Caco-2 (cell line): ENCODE measurements around the gene B3GALT4. TPM values are rescaled to one million over a fixed set of nuclear protein-coding genes. Genes with fewer than 3 reads are reported as not detected.

Experiments used
- BruUV-seq: library from RNA; stranded (reverse); fragments of 400-500 nt; replicated peaks from 2 replicates; lab custom pipeline; 2021; lab: Mats Ljungman, UMichigan
- CTCF ChIA-PET: fragments of 300-600 bp; sonication (Branson Sonifier 250); formaldehyde crosslinking; loops from one replicate; lab custom pipeline; 2022; ENCODE audit warnings: antibody characterized with exemption; lab: Charles Lee
- POLR2A ChIA-PET: fragments of 300-600 bp; sonication (Branson Sonifier 250); formaldehyde crosslinking; loops from one replicate; lab custom pipeline; 2022; ENCODE audit warnings: antibody characterized with exemption; lab: Charles Lee
- DNase-seq, 2 experiments: peaks; one replicate each; pipeline versions ENCODE4 v3.0.0 to v3.0.0-alpha.2; 2020 to 2022
- H3K27me3 ChIP-seq: replicated peaks from 2 replicates; pipeline ENCODE4 v1.6.0; 2011; ENCODE audit warnings: low read length; ENCODE audit not compliant: control insufficient read depth, insufficient read depth
- H3K36me3 ChIP-seq: 2 replicates; pipeline ENCODE4 v1.5.1; 2011; ENCODE audit warnings: low read length; ENCODE audit not compliant: control insufficient read depth, insufficient read depth
- H3K4me1 ChIP-seq: fragments of 250-450 bp; sonication (Bioruptor Pico); 2 replicates; pipeline ENCODE4 v1.5.1; 2020; ENCODE audit warnings: mild to moderate bottlenecking
- H3K4me3 ChIP-seq: 2 replicates; pipeline ENCODE4 v1.5.1; 2011; ENCODE audit warnings: low read depth, mild to moderate bottlenecking, control low read depth, low read length
- H3K9me3 ChIP-seq: fragments of 250-450 bp; sonication (Bioruptor Pico); 2 replicates; pipeline ENCODE4 v1.5.1; 2020; ENCODE audit warnings: mild to moderate bottlenecking, moderate library complexity
- H3K27ac Mint-ChIP-seq: one replicate; pipeline ENCODE4 v1.8.0; 2022; ENCODE audit warnings: mixed read lengths; ENCODE audit not compliant: unreplicated experiment
- H3K27me3 Mint-ChIP-seq: one replicate; pipeline ENCODE4 v1.8.0; 2022; ENCODE audit warnings: mixed read lengths; ENCODE audit not compliant: insufficient read depth, unreplicated experiment
- H3K36me3 Mint-ChIP-seq: one replicate; pipeline ENCODE4 v1.8.0; 2022; ENCODE audit warnings: mild to moderate bottlenecking, mixed read lengths; ENCODE audit not compliant: insufficient read depth, unreplicated experiment
- H3K4me1 Mint-ChIP-seq: one replicate; pipeline ENCODE4 v1.8.0; 2022; ENCODE audit warnings: low read depth, mixed read lengths; ENCODE audit not compliant: unreplicated experiment
- H3K4me3 Mint-ChIP-seq: one replicate; pipeline ENCODE4 v1.8.0; 2022; ENCODE audit warnings: mild to moderate bottlenecking, moderate library complexity, mixed read lengths; ENCODE audit not compliant: unreplicated experiment
- H3K9me3 Mint-ChIP-seq: one replicate; pipeline ENCODE4 v1.8.0; 2022; ENCODE audit warnings: mixed read lengths; ENCODE audit not compliant: unreplicated experiment
- CTCF ChIP-seq, 2 experiments: fragments of 200-600 bp in 1 of 2; IDR thresholded peaks; 1 replicate in 1 of 2; 2 replicates in 1 of 2; pipeline versions ENCODE4 v1.5.1 to v1.8.0; 2011 to 2022; ENCODE audit warnings: antibody characterized with exemption in 1 of 2, control low read depth in 1 of 2, inconsistent platforms in 1 of 2, low read depth in 1 of 2, low read length in 1 of 2, mild to moderate bottlenecking in 1 of 2, moderate library complexity in 1 of 2; ENCODE audit not compliant: insufficient read depth in 1 of 2, severe bottlenecking in 1 of 2, unreplicated experiment in 1 of 2
- intact Hi-C: fragments of 100-400 bp; cut with micrococcal nuclease; formaldehyde crosslinking; loops from one replicate; pipeline ENCODE4 v1.10.0; 2022; ENCODE audit not compliant: unreplicated experiment
- total RNA-seq: library from RNA; stranded (reverse); gene quantifications from 2 replicates; pipeline ENCODE4 v1.2.3, GENCODE V29; 2022

Gene B3GALT4
- total RNA-seq, 1 experiment from 2014 or later: 0.34 TPM

GRCh38 chr6:33288921-33289783 is 12.2 kb downstream of the B3GALT4 start, which contains the start of the genes PFDN6 and WDR46:
Gene PFDN6 (plus strand): TSS chr6:33289601. CDS start chr6:33289857, 256 bp downstream.
Gene WDR46 (minus strand): TSS chr6:33289239. CDS start chr6:33289170, 69 bp downstream.
- Histone ChIP-seq H3K9me3 (no peaks in the 10 kb centered on the region), H3K36me3 (0 out of 2 replicates have a peak, but pooled peaks cover 2% of the 10 kb centered on the region), H3K4me1 (peaks cover 7% of the 10 kb centered on the region; the same call in 1 of the 2 replicates), H3K4me3 (peak within 1 kb of the TSS; percentile 65), H3K27me3 (no peaks in the 10 kb centered on the region)
- BruUV-seq: no TSS peak
- H3K9me3 Mint-ChIP-seq: no peaks in the 10 kb centered on the region
- peaks cover 13% of the 10 kb centered on the region for H3K4me1 Mint-ChIP-seq
- intact Hi-C loops: loop anchor here (1.0 kb wide), 1 partner anchor 8 kb away; no protein-coding TSS in a partner anchor
- H3K27ac Mint-ChIP-seq: peak within 1 kb of the TSS; percentile 94
- H3K36me3 Mint-ChIP-seq: peaks cover 70% of the 10 kb centered on the region
- H3K4me3 Mint-ChIP-seq: peak within 1 kb of the TSS; percentile 87
- ChIA-PET CTCF (interaction anchor here (0.5 to 2.2 kb wide), 8 partner anchors 10 to 1487 kb away, joined by 3 to 9 read pairs (median 4); partner anchors contain the start of genes B3GALT4, CUTA and RGL2), POLR2A (interaction anchor here (0.5 to 2.5 kb wide), 10 partner anchors 9 to 1460 kb away, joined by 3 to 22 read pairs (median 9); partner anchors contain the start of genes B3GALT4, HSD17B8, RGL2 and RPS18)
- peak; percentile 79 to 83 for DNase-seq
- TF ChIP-seq CTCF (IDR thresholded peaks at IDR 0.05; ENCODE audit: insufficient read depth in 1 of 2, low read depth in 1 of 2, low read length in 1 of 2, severe bottlenecking in 1 of 2, unreplicated experiment in 1 of 2): no peak
- H3K27me3 Mint-ChIP-seq: no peaks in the 10 kb centered on the region

DNA sequence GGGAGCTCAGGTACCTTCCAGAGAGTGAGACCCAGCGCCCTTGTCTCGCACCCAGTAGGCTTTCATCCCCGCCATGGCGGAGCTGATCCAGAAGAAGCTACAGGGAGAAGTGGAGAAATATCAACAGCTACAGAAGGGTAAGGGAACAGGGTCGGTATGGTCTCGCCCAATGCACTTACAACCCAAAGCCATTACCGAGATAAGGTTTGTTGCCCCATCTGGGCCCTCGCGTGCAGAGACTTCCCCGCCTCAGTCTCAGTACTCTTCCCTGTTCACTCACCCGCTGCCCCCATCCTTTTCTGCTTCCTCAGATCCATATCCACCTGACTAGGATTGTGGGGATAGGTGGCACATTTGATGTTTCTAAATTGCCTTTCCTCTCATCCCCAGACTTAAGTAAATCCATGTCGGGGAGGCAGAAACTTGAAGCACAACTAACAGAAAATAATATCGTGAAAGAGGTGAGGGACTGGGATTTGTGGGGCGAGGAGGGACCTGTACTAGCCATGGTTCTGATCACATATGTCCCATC is 12.9 kb downstream of the B3GALT4 start:
- BruUV-seq: TSS peak; percentile 88
- peaks cover 7% of the 10 kb centered on the region; the same call in 1 of the 2 replicates for H3K4me1 ChIP-seq
- no peaks in the 10 kb centered on the region for H3K9me3 ChIP-seq
- Mint-ChIP-seq H3K36me3 (peaks cover 63% of the 10 kb centered on the region), H3K9me3 (no peaks in the 10 kb centered on the region), H3K27me3 (no peaks in the 10 kb centered on the region), H3K4me3 (peak overlapping the region; percentile 87), H3K4me1 (peaks cover 13% of the 10 kb centered on the region), H3K27ac (peak overlapping the region; percentile 94)
- 0 out of 2 replicates have a peak, but pooled peaks cover 2% of the 10 kb centered on the region for H3K36me3 ChIP-seq
- peak overlapping the region; percentile 65 for H3K4me3 ChIP-seq
- POLR2A ChIA-PET: interaction anchor here (0.5 to 2.5 kb wide), 7 partner anchors 8 to 1460 kb away, joined by 3 to 22 read pairs (median 9); partner anchors contain the start of genes B3GALT4, RGL2, RPS18 and VPS52
- CTCF ChIA-PET: interaction anchor here (0.5 to 2.2 kb wide), 5 partner anchors 10 to 1488 kb away, joined by 3 to 9 read pairs (median 4); partner anchors contain the start of genes B3GALT4 and RGL2
- intact Hi-C loops: loop anchor here (1.0 kb wide), 1 partner anchor 7 kb away; no protein-coding TSS in a partner anchor
- no peaks in the 10 kb centered on the region for H3K27me3 ChIP-seq
- no peak for TF ChIP-seq CTCF (IDR thresholded peaks at IDR 0.05; ENCODE audit: insufficient read depth in 1 of 2, low read depth in 1 of 2, low read length in 1 of 2, severe bottlenecking in 1 of 2, unreplicated experiment in 1 of 2)
- DNase-seq: no peak
